NT2/D1 (cell line): Measurements from ENCODE around the gene RNF121.

Experiments
- SUZ12 ChIP-seq: IDR thresholded peaks from 2 replicates; pipeline ENCODE4 v1.6.1; 2011; ENCODE audit not compliant: insufficient read length, insufficient read depth; ENCODE audit errors: extremely low read depth
- YY1 ChIP-seq: IDR thresholded peaks from 2 replicates; pipeline ENCODE4 v1.6.1; 2011; ENCODE audit not compliant: insufficient read length, insufficient read depth
- ZNF274 ChIP-seq: IDR thresholded peaks from 2 replicates; pipeline ENCODE4 v1.6.1; 2011; ENCODE audit warnings: mild to moderate bottlenecking, low read depth, low read length

DNA sequence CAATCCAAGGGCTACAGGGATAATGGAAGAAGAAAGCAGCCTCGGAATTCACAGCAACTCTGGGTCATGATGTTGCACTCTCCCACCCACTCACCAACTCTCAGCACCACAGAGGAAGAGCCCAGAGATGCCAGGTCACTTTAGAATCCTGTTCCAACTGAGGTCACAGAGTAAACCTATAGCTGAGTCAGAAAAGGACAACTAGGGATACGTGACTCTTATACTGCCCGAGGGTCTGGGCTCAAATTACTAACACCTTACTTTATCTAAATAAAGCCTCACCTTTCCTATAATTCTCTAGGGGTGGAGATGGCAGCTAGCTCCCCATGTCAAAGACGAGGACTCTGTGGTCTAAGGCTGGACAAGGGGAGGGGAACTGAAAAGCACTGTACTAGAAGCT, 94.5 kb downstream of the RNF121 start:
- TF ChIP-seq ZNF274 (no peak), YY1 (no peak), SUZ12 (no peak)
